Activated naive CD4-positive, alpha-beta T cell treated with anti-CD3 and anti-CD28 coated beads, Interleukin-2, amount 50 U/mL, for 72 hours (primary cell): ENCODE measurements around the gene PTGR1. TPM values are rescaled to one million over a fixed set of nuclear protein-coding genes. Genes with fewer than 3 reads are reported as not detected.
A peak's percentile ranks its signal among the peaks of the same experiment; 100 is the strongest.

ENCODE experiments used
- ATAC-seq, 2 donors: fragments of 150-1000 bp; cut with Tn5 transposase; 2 replicates each; pipeline ENCODE4 v1.10.0; 2021; ENCODE audit warnings: mild to moderate bottlenecking in 2 of 2, moderate library complexity in 2 of 2
- DNase-seq, 2 donors: peaks; one replicate each; pipeline ENCODE4 v3.0.0; 2021 to 2022; ENCODE audit warnings: low spot score in 2 of 2
- H3K27ac Mint-ChIP-seq, 2 donors: one replicate each; pipeline ENCODE4 v1.8.0; 2022; ENCODE audit warnings: mild to moderate bottlenecking in 2 of 2, mixed read lengths in 2 of 2
- H3K36me3 Mint-ChIP-seq, 2 donors: one replicate each; pipeline ENCODE4 v1.8.0; 2022; ENCODE audit warnings: mixed read lengths in 2 of 2
- H3K9me3 Mint-ChIP-seq, 2 donors: one replicate each; pipeline ENCODE4 v1.8.0; 2022; ENCODE audit warnings: mixed read lengths in 2 of 2
- total RNA-seq, 2 donors: library from RNA; stranded (reverse); gene quantifications; one replicate each; pipeline ENCODE4 v1.2.3, GENCODE V29; 2022

Gene PTGR1
- total RNA-seq: 10 to 100 TPM in 1 of 2 donors, under 1 TPM in 1; 0.59 to 14.5 TPM

- DNase-seq: peak in 1 of 2 donors; percentile 32
- H3K27ac Mint-ChIP-seq: peak within 1 kb of the TSS in 1 of 2 donors; percentile 20
- peak; percentile 10 to 39 for ATAC-seq
Observed at GRCh38 chr9:111599092-111599954, at the start of gene PTGR1. PTGR1 (minus strand) TSS chr9:111599647; CDS start chr9:111597422, 2,225 bp downstream.

GRCh38 chr9:111649016-111649415 lies 49.6 kb upstream of the PTGR1 start:
- Mint-ChIP-seq H3K9me3 (no peaks in the 10 kb centered on the region), H3K36me3 (peaks cover 0 to 19% of the 10 kb centered on the region in 2 donors), H3K27ac (no peak overlapping the region)
- no peak for DNase-seq
- no peak for ATAC-seq

More at GRCh38 chr9:111599092-111599954, at the start of gene PTGR1:
- H3K36me3 Mint-ChIP-seq: peaks cover 5 to 8% of the 10 kb centered on the region in 2 donors
- no peaks in the 10 kb centered on the region for H3K9me3 Mint-ChIP-seq

GRCh38 chr9:111648066-111648465 lies 48.6 kb upstream of the PTGR1 start:
- Mint-ChIP-seq H3K27ac (no peak overlapping the region), H3K36me3 (peaks cover 0 to 14% of the 10 kb centered on the region in 2 donors), H3K9me3 (no peaks in the 10 kb centered on the region)
- no peak for DNase-seq
- no peak for ATAC-seq

GRCh38 chr9:111646417-111646816 lies 47.0 kb upstream of the PTGR1 start:
- DNase-seq: no peak
- Mint-ChIP-seq H3K36me3 (peaks cover 0 to 14% of the 10 kb centered on the region in 2 donors), H3K9me3 (no peaks in the 10 kb centered on the region), H3K27ac (no peak overlapping the region)
- no peak for ATAC-seq

- H3K36me3 Mint-ChIP-seq: peaks cover 0 to 14% of the 10 kb centered on the region in 2 donors
- no peak for DNase-seq
- no peak for ATAC-seq
- no peak overlapping the region for H3K27ac Mint-ChIP-seq
- no peaks in the 10 kb centered on the region for H3K9me3 Mint-ChIP-seq
Observed at GRCh38 chr9:111645806-111646205, 46.4 kb upstream of the PTGR1 start.

DNA sequence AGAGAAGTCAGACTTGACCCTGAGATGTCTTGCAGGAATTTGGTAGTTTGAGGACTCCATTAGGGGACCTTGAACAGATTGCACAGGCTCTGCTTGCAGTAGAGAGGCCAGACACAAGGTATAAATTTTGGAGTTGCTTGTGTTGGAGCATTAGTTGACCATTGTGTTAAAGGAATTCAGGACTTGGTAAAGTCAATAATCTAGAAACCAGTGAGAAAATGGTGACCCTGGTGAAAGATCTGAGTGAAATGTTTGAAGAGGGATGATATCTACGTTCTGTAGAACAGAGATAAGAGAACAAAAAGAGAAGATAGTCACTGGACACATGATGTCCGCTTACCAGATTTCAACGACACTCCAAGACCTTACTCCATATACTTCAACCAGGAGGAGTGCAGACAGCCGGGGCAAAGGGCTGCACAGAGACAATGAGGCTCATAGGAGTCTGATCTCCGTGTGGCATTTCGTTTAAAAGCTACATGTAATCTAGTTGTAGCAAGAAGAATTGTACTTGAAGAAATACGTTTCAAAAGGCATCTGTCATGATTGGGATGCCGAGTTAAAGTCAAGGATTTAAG lies 44.8 kb upstream of the PTGR1 start:
- no peaks in the 10 kb centered on the region for H3K9me3 Mint-ChIP-seq
- no peak for DNase-seq
- peaks cover 0 to 8% of the 10 kb centered on the region in 2 donors for H3K36me3 Mint-ChIP-seq
- H3K27ac Mint-ChIP-seq: no peak overlapping the region
- no peak for ATAC-seq

DNA sequence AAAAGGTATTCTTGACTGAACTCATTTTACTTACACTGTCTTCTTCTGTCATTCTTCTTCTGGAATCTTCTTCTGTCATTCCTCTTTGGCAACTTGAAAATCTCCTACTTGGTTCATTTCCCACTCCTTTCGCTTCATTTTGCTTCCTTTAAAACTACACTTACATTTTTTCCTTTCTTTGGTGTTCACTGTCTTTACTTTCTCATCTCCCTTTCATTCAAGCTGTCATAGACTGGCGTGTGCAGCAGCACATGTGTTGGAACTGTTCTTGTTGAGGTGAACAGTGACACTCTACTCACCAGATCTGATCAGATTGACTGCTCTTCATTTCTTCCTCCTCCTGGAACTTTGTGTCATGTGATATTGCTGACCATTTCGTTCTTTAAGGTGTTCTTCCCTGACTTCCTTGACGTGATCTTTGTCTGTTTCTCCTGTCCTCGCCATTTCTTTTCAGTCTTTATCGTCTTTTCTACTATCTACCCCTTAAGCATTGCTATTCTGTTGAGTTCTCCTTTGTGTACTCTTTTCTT lies 38.0 kb upstream of the PTGR1 start:
- ATAC-seq (no peak), DNase-seq (no peak)
- H3K27ac Mint-ChIP-seq: no peak overlapping the region
- no peaks in the 10 kb centered on the region for H3K9me3 Mint-ChIP-seq
- H3K36me3 Mint-ChIP-seq: peaks cover 0 to 19% of the 10 kb centered on the region in 2 donors

DNA sequence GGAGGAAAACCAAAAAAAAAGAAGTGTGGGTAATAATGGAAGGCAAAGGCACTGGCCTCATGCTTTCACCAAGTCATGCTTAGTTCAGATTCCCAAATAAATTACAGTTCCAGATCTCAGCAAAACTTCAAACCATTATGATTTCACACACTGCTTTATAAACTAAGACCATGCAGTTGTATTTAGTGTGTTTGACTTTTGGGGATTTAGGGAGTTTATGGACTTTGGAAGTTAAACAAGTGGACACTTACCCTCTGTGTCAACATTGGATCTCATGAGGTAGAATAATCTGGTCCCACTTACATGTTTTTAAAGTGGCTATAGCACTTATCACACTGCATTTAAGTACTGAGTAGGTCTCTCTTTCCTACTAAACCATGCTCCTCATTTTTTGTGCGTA lies 35.4 kb upstream of the PTGR1 start:
- no peak for DNase-seq
- no peak for ATAC-seq
- Mint-ChIP-seq H3K9me3 (no peaks in the 10 kb centered on the region), H3K36me3 (peaks cover 5 to 26% of the 10 kb centered on the region in 2 donors), H3K27ac (no peak overlapping the region)

- Mint-ChIP-seq H3K9me3 (no peaks in the 10 kb centered on the region), H3K36me3 (peaks cover 5 to 26% of the 10 kb centered on the region in 2 donors), H3K27ac (no peak overlapping the region)
- DNase-seq (no peak), ATAC-seq (no peak)
Observed at GRCh38 chr9:111633389-111633736, 33.9 kb upstream of the PTGR1 start.

DNA sequence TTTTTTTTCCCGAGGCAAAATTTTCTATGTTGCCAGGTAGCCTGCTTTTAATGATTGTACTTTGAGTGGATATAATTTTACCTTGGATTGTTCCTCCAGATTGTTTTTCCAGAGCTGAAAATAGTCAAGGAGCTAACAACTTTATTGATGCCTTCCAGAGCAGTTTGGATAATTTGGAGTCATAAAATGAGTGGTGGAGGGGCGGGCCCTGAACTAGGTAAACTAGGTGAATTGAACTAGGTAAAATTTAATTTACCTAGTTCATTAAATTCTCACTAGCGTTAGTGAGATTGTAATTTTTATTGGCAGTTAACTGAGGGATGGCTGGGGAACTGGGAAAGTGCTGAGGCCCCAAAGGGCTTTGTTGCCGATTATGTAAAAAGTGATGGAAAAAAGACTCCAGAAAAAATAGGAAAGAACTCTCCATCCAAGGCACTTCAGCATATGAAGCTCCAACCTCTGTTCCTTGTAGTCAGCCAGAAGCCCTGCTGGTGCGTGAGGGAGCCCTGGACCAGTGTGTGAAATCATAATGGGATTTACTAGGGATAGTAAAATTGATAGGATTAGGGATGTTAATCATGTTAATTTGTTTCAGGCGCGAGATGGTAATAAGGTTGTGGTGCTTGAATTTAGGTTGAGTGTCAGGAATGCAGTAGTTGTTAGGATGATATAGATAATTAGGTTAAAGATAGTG lies 33.4 kb upstream of the PTGR1 start:
- Mint-ChIP-seq H3K27ac (peak overlapping the region in 1 of 2 donors; percentile 88), H3K36me3 (peaks cover 5 to 26% of the 10 kb centered on the region in 2 donors), H3K9me3 (no peaks in the 10 kb centered on the region)
- ATAC-seq: no peak
- no peak for DNase-seq

- no peak for ATAC-seq
- no peak for DNase-seq
- Mint-ChIP-seq H3K36me3 (peaks cover 5 to 26% of the 10 kb centered on the region in 2 donors), H3K9me3 (no peaks in the 10 kb centered on the region), H3K27ac (peak overlapping the region; percentile 88 to 90)
Observed at GRCh38 chr9:111632060-111632459, 32.6 kb upstream of the PTGR1 start.

- ATAC-seq: peak; percentile 99 to 100
- Mint-ChIP-seq H3K27ac (peak within 1 kb of the TSS; percentile 88 to 90), H3K36me3 (peaks cover 5 to 26% of the 10 kb centered on the region in 2 donors), H3K9me3 (no peaks in the 10 kb centered on the region)
- DNase-seq: peak; percentile 95 to 96
Observed at GRCh38 chr9:111631214-111631971, 31.9 kb upstream of the PTGR1 start, which contains the start of gene DNAJC25. DNAJC25 (plus strand) TSS chr9:111631334; CDS start chr9:111631408, 74 bp downstream.

GRCh38 chr9:111630964-111631213 lies 31.4 kb upstream of the PTGR1 start:
- no peaks in the 10 kb centered on the region for H3K9me3 Mint-ChIP-seq
- H3K27ac Mint-ChIP-seq: peak overlapping the region; percentile 18 to 88
- no peak for ATAC-seq
- DNase-seq: no peak
- peaks cover 5 to 26% of the 10 kb centered on the region in 2 donors for H3K36me3 Mint-ChIP-seq

GRCh38 chr9:111630182-111630963 lies 30.9 kb upstream of the PTGR1 start:
- DNase-seq (no peak), ATAC-seq (peak; percentile 19 to 52)
- Mint-ChIP-seq H3K36me3 (peaks cover 5 to 26% of the 10 kb centered on the region in 2 donors), H3K9me3 (no peaks in the 10 kb centered on the region), H3K27ac (peak overlapping the region; percentile 18 to 88)

DNA sequence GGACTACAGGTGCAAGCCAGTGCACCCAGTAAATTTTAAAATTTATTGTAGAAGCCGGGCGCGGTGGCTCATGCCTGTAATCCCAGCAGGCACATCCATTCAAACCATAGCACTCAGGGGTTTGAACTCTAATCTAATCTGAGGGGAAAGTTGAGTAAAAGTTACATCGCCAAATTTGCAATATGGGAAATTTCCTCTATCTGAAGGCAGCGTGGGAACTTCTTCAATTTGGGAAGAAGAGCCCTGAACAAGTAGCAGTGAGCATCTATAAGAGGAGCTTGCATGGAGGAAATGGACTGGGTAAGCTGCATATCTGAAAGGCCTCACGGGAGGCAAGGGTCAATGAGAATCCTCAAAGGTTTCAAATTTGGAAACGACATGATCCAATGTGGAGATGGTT lies 29.0 kb upstream of the PTGR1 start:
- DNase-seq: no peak
- no peak overlapping the region for H3K27ac Mint-ChIP-seq
- peaks cover 5 to 17% of the 10 kb centered on the region in 2 donors for H3K36me3 Mint-ChIP-seq
- no peaks in the 10 kb centered on the region for H3K9me3 Mint-ChIP-seq
- no peak for ATAC-seq
